GM12878 (cell line): ENCODE measurements around the gene AATF. TPM values are rescaled to one million over a fixed set of nuclear protein-coding genes. Genes with fewer than 3 reads are reported as not detected.

Source experiments
- ATF2 ChIP-seq: IDR thresholded peaks from 2 replicates; pipeline ENCODE4 v1.6.1; 2012; ENCODE audit warnings: low read length, inconsistent platforms
- BRCA1 ChIP-seq: IDR thresholded peaks from 2 replicates; pipeline ENCODE4 v1.6.1; 2011; ENCODE audit warnings: low read depth, low read length, improper control_type of control experiment
- CEBPB ChIP-seq, 2 experiments: fragments of 150-350 bp in 1 of 2; IDR thresholded peaks; 2 replicates each; pipeline ENCODE4 v1.6.1; 2012 to 2014; ENCODE audit warnings: low read depth in 2 of 2, low read length in 2 of 2, borderline replicate concordance in 1 of 2, inconsistent platforms in 1 of 2
- CREM ChIP-seq: IDR thresholded peaks from 2 replicates; pipeline ENCODE4 v1.6.1; 2014; ENCODE audit warnings: antibody characterized with exemption, low read depth
- ESRRA ChIP-seq: IDR thresholded peaks from 2 replicates; pipeline ENCODE4 v1.6.1; 2012; ENCODE audit warnings: mild to moderate bottlenecking, low read length, improper control_type of control experiment
- EZH2 ChIP-seq: IDR thresholded peaks from 2 replicates; pipeline ENCODE4 v1.6.1; 2012; ENCODE audit warnings: low read depth, mild to moderate bottlenecking, control low read depth, inconsistent platforms, low read length, borderline replicate concordance; ENCODE audit not compliant: control insufficient read depth
- FOS ChIP-seq: IDR thresholded peaks from 3 replicates; pipeline ENCODE4 v1.6.1; 2011; ENCODE audit warnings: borderline replicate concordance; ENCODE audit not compliant: insufficient read length; ENCODE audit errors: extremely low read depth
- FOXK2 ChIP-seq: fragments of 450-650 bp; IDR thresholded peaks from 2 replicates; pipeline ENCODE4 v1.6.1; 2017; ENCODE audit warnings: mild to moderate bottlenecking, moderate library complexity
- FOXM1 ChIP-seq: IDR thresholded peaks from 2 replicates; pipeline ENCODE4 v1.6.1; 2012; ENCODE audit warnings: low read depth, mild to moderate bottlenecking, inconsistent platforms, low read length, moderate library complexity
- HDGF ChIP-seq: fragments of 450-650 bp; IDR thresholded peaks from 2 replicates; pipeline ENCODE4 v1.6.1; 2016; ENCODE audit warnings: antibody characterized with exemption
- KLF5 ChIP-seq: fragments of 450-650 bp; IDR thresholded peaks from 2 replicates; pipeline ENCODE4 v1.6.1; 2014; ENCODE audit warnings: mild to moderate bottlenecking; ENCODE audit not compliant: partially characterized antibody
- MEF2B ChIP-seq: fragments of 450-650 bp; IDR thresholded peaks from 2 replicates; pipeline ENCODE4 v1.6.1; 2018; ENCODE audit warnings: mild to moderate bottlenecking, moderate library complexity; ENCODE audit not compliant: partially characterized antibody, poor library complexity, severe bottlenecking
- POLR2AphosphoS2 ChIP-seq: IDR thresholded peaks from 2 replicates; pipeline ENCODE4 v1.6.1; 2011; ENCODE audit warnings: low read depth, mild to moderate bottlenecking, low read length, improper control_type of control experiment, moderate library complexity
- POU2F2 ChIP-seq: IDR thresholded peaks from 3 replicates; pipeline ENCODE4 v1.6.1; 2011; ENCODE audit warnings: low read depth, mild to moderate bottlenecking, low read length, borderline replicate concordance
- RCOR1 ChIP-seq: conservative IDR thresholded peaks from 2 replicates; pipeline ENCODE4 v1.6.1; 2012; ENCODE audit warnings: low read depth, low read length, improper control_type of control experiment
- SMAD1 ChIP-seq: fragments of 450-650 bp; IDR thresholded peaks from 2 replicates; pipeline ENCODE4 v1.6.1; 2018; ENCODE audit warnings: mild to moderate bottlenecking, low read depth; ENCODE audit not compliant: partially characterized antibody
- SMARCA5 ChIP-seq: fragments of 450-650 bp; IDR thresholded peaks from 2 replicates; pipeline ENCODE4 v1.6.1; 2017; ENCODE audit warnings: mild to moderate bottlenecking
- SP1 ChIP-seq: IDR thresholded peaks from one replicate; pipeline ENCODE4 v1.6.1; 2011; ENCODE audit warnings: low read depth, low read length
- TARDBP ChIP-seq: IDR thresholded peaks from 2 replicates; pipeline ENCODE4 v1.6.1; 2016; ENCODE audit warnings: borderline replicate concordance
- TBL1XR1 ChIP-seq: IDR thresholded peaks from 2 replicates; pipeline ENCODE4 v1.6.1; 2012; ENCODE audit warnings: low read depth, low read length, improper control_type of control experiment
- ZBTB4 ChIP-seq: fragments of 450-650 bp; formaldehyde crosslinking; IDR thresholded peaks from 2 replicates; pipeline ENCODE4 v1.4.0; 2022; ENCODE audit warnings: mild to moderate bottlenecking, moderate library complexity
- ZNF384 ChIP-seq: IDR thresholded peaks from 2 replicates; pipeline ENCODE4 v1.6.1; 2012; ENCODE audit warnings: low read depth, mild to moderate bottlenecking, low read length, improper control_type of control experiment, borderline replicate concordance
- ZNF592 ChIP-seq: fragments of 450-650 bp; IDR thresholded peaks from 2 replicates; pipeline ENCODE4 v1.6.1; 2017; ENCODE audit warnings: mild to moderate bottlenecking, moderate library complexity
- ZNF622 ChIP-seq: fragments of 450-650 bp; IDR thresholded peaks from 2 replicates; pipeline ENCODE4 v1.6.1; 2017; ENCODE audit warnings: mild to moderate bottlenecking, inconsistent platforms
- polyA plus RNA-seq, 11 experiments: library from polyadenylated mRNA; depleted of rRNA in 4 of 11; unstranded in 6 of 11; stranded (reverse) in 5 of 11; fragments of >200 nt; fragmentation: Nextera tagmentation in 4 of 11; fragmentation: Illumina TruSeq in 1 of 11; extraction: Ambion mirVana in 4 of 11; extraction: Trizol in 1 of 11; gene quantifications; 1 replicate in 1 of 11; 2 replicates in 10 of 11; pipeline versions ENCODE4 v1.2.1 to v1.2.3, GENCODE V29; 2011 to 2016; ENCODE audit warnings: inconsistent platforms in 2 of 11, missing spikeins in 2 of 11, low read depth in 1 of 11
- total RNA-seq, 4 experiments: library from RNA; depleted of rRNA in 3 of 4; stranded (reverse); fragments of >200 nt in 3 of 4; fragmentation: Illumina TruSeq in 1 of 4; extraction: Trizol in 1 of 4; gene quantifications; 2 replicates each; pipeline versions ENCODE4 v1.2.1 to v1.2.3, GENCODE V29; 2013 to 2021

The AATF gene
- total and polyA plus RNA-seq, 10 of the 15 experiments (the other 5 are each of a cell fraction or from before 2014, with no cell fraction given): 36.8 to 110 (median 77.9) TPM

GRCh38 chr17:37025847-37026530, 77.2 kb downstream of the AATF start (continued):
- no peak for TF ChIP-seq ZBTB4 (CRISPR knock-in tag)
- TF ChIP-seq HDGF: no peak
- no peak for TF ChIP-seq MEF2B
- TF ChIP-seq ATF2: peak; percentile 57
- TF ChIP-seq SP1: no peak
- TF ChIP-seq FOXM1: 0 out of 2 replicates have a peak, but pooled peaks have one; percentile 28
- no peak for TF ChIP-seq FOS
- no peak for TF ChIP-seq EZH2
- no peak for TF ChIP-seq FOXK2
- no peak for TF ChIP-seq KLF5
- TF ChIP-seq ZNF622: no peak
- TF ChIP-seq SMAD1: no peak
- TF ChIP-seq SMARCA5: no peak
- no peak for TF ChIP-seq RCOR1
- TF ChIP-seq TBL1XR1: no peak
- no peak for TF ChIP-seq ZNF384
- no peak for TF ChIP-seq ZNF592
- TF ChIP-seq ESRRA: no peak
- no peak for TF ChIP-seq BRCA1
- no peak for TF ChIP-seq CEBPB (IDR thresholded peaks at IDR 0.05; ENCODE audit: borderline replicate concordance in 1 of 2, low read depth in 2 of 2, low read length in 2 of 2)
- peak; percentile 38 for TF ChIP-seq CREM
- no peak for TF ChIP-seq POLR2AphosphoS2
- no peak for TF ChIP-seq POU2F2
- no peak for TF ChIP-seq TARDBP
